OCI-LY3 (cell line): Measurements from ENCODE around the gene FGD4.

Source experiments
- H2AFZ ChIP-seq: fragments of 200-600, 300-600 bp; shearing (Covaris generic); 2 replicates; pipeline ENCODE4 v1.6.0; 2014; ENCODE audit warnings: antibody characterized with exemption, low read depth, low read length
- H3K27ac ChIP-seq: fragments of 200-600, 300-600 bp; sonication (generic); 2 replicates; pipeline ENCODE4 v1.5.1; 2014; ENCODE audit warnings: mild to moderate bottlenecking, low read length, moderate library complexity, mixed read lengths
- H3K27me3 ChIP-seq: fragments of 200-600, 300-600 bp; sonication (generic); 2 replicates; pipeline ENCODE4 v1.6.1; 2014; ENCODE audit warnings: low read depth, low read length, mixed read lengths
- H3K36me3 ChIP-seq: fragments of 200-600, 300-600 bp; sonication (generic); replicated peaks from 2 replicates; pipeline ENCODE3; 2014; ENCODE audit warnings: low read depth, low read length, mixed read lengths
- H3K4me1 ChIP-seq: fragments of 300-600, 200-600 bp; sonication (generic); 2 replicates; pipeline ENCODE4 v1.6.1; 2014; ENCODE audit warnings: low read length, mixed read lengths
- H3K4me2 ChIP-seq: fragments of 200-600, 300-600 bp; sonication (generic); 2 replicates; pipeline ENCODE4 v1.6.1; 2014; ENCODE audit warnings: low read length, mixed read lengths
- H3K4me3 ChIP-seq: fragments of 300-600, 200-600 bp; sonication (generic); 2 replicates; pipeline ENCODE4 v1.5.1; 2014; ENCODE audit warnings: antibody characterized with exemption, mild to moderate bottlenecking, low read length, moderate library complexity
- H3K79me2 ChIP-seq: fragments of 300-600, 200-600 bp; shearing (Covaris generic); 2 replicates; pipeline ENCODE4 v1.6.1; 2014; ENCODE audit warnings: mild to moderate bottlenecking, low read length, mixed read lengths
- H3K9ac ChIP-seq: fragments of 300-600, 200-600 bp; shearing (Covaris generic); 2 replicates; pipeline ENCODE4 v1.6.0; 2014; ENCODE audit warnings: mild to moderate bottlenecking, low read length, moderate library complexity
- H3K9me3 ChIP-seq: fragments of 200-600, 300-600 bp; shearing (Covaris generic); 2 replicates; pipeline ENCODE4 v1.6.1; 2014; ENCODE audit warnings: low read length, mixed read lengths; ENCODE audit not compliant: insufficient read depth
- H4K20me1 ChIP-seq: fragments of 200-600, 300-600 bp; sonication (generic); 2 replicates; pipeline ENCODE4 v1.6.1; 2016; ENCODE audit warnings: low read length, mixed read lengths; ENCODE audit not compliant: insufficient read depth
- EZH2phosphoT487 ChIP-seq: fragments of 200-600 bp; shearing (Covaris generic); IDR thresholded peaks from 2 replicates; pipeline ENCODE4 v1.6.1; 2018; ENCODE audit warnings: antibody characterized with exemption, mixed run types, low read depth
- TF ChIP-seq, protein P1 (sequence below): fragments of 200-600, 300-600 bp; sonication (generic); IDR thresholded peaks from 2 replicates; pipeline ENCODE4 v1.5.1; 2014; ENCODE audit warnings: antibody characterized with exemption, low read length, low read depth

The FGD4 gene

GRCh38 chr12:32499048-32499447 lies 99.7 kb downstream of the FGD4 start:
- no peak overlapping the region for H2AFZ ChIP-seq
- H4K20me1 ChIP-seq = no peaks in the 10 kb centered on the region
- H3K9me3 ChIP-seq = no peaks in the 10 kb centered on the region
- no peak overlapping the region for H3K27ac ChIP-seq
- TF ChIP-seq EZH2phosphoT487 = no peak
- TF ChIP-seq, protein P1, sequence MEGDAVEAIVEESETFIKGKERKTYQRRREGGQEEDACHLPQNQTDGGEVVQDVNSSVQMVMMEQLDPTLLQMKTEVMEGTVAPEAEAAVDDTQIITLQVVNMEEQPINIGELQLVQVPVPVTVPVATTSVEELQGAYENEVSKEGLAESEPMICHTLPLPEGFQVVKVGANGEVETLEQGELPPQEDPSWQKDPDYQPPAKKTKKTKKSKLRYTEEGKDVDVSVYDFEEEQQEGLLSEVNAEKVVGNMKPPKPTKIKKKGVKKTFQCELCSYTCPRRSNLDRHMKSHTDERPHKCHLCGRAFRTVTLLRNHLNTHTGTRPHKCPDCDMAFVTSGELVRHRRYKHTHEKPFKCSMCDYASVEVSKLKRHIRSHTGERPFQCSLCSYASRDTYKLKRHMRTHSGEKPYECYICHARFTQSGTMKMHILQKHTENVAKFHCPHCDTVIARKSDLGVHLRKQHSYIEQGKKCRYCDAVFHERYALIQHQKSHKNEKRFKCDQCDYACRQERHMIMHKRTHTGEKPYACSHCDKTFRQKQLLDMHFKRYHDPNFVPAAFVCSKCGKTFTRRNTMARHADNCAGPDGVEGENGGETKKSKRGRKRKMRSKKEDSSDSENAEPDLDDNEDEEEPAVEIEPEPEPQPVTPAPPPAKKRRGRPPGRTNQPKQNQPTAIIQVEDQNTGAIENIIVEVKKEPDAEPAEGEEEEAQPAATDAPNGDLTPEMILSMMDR = no peak
- no peaks in the 10 kb centered on the region for H3K36me3 ChIP-seq
- peaks cover 7% of the 10 kb centered on the region for H3K4me1 ChIP-seq
- no peak overlapping the region for H3K9ac ChIP-seq
- no peak overlapping the region for H3K4me2 ChIP-seq
- H3K4me3 ChIP-seq = no peak overlapping the region
- no peaks in the 10 kb centered on the region for H3K27me3 ChIP-seq
- no peaks in the 10 kb centered on the region for H3K79me2 ChIP-seq

- Histone ChIP-seq H3K27ac (no peak overlapping the region), H3K27me3 (no peaks in the 10 kb centered on the region), H3K9me3 (no peaks in the 10 kb centered on the region), H4K20me1 (no peaks in the 10 kb centered on the region), H3K9ac (no peak overlapping the region), H3K36me3 (no peaks in the 10 kb centered on the region), H3K4me1 (peaks cover 7% of the 10 kb centered on the region), H2AFZ (no peak overlapping the region), H3K4me3 (no peak overlapping the region), H3K4me2 (no peak overlapping the region), H3K79me2 (no peaks in the 10 kb centered on the region)
- TF ChIP-seq, protein P1 = no peak
- no peak for TF ChIP-seq EZH2phosphoT487
Measured at GRCh38 chr12:32501835-32502333, 102.5 kb downstream of the FGD4 start.

DNA sequence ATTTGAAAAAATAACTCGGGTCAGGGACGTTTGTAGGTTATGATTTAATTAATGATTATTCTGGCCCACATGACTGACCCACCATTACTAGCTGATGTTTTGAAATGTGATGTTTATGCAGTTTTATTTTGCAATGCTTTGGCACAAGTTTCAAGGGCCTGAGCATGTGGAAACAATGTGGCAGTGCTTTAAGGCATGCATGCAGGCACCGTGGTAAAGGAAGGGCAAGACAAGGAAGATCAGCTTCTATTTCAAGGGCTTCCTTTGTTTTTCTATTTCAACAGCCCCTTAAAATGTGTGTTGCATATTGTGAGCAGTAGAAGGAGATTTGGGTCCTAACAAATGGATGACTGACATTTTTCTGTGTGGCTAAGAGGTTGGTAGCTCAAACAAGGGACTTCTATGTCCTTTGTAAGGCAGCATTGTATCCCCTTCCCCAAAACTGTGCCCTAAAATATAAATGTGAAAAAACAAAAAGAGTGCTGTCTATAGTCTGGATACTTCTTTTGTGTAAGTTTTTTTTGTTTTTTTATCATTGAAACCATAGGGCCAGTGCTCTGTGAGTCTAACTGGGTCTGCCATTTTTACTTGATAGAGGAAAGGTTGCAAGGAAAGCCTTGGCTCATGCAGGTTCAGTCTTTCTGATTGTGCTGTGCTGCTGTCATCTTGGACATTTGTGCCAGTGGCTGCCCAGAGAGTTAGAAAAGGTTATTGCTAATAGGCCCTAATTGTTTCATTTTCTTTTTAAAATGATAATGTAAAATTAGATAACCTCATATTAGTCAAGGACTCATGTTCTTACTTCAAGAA lies 103.5 kb downstream of the FGD4 start:
- H3K9me3 ChIP-seq = no peaks in the 10 kb centered on the region
- H3K27me3 ChIP-seq = no peaks in the 10 kb centered on the region
- no peak overlapping the region for H2AFZ ChIP-seq
- TF ChIP-seq, protein P1 = no peak
- TF ChIP-seq EZH2phosphoT487 = no peak
- no peak overlapping the region for H3K9ac ChIP-seq
- no peaks in the 10 kb centered on the region for H4K20me1 ChIP-seq
- H3K36me3 ChIP-seq = no peaks in the 10 kb centered on the region
- H3K79me2 ChIP-seq = no peaks in the 10 kb centered on the region
- H3K4me1 ChIP-seq = peaks cover 4% of the 10 kb centered on the region
- no peak overlapping the region for H3K4me3 ChIP-seq
- no peak overlapping the region for H3K27ac ChIP-seq
- H3K4me2 ChIP-seq = no peak overlapping the region

DNA sequence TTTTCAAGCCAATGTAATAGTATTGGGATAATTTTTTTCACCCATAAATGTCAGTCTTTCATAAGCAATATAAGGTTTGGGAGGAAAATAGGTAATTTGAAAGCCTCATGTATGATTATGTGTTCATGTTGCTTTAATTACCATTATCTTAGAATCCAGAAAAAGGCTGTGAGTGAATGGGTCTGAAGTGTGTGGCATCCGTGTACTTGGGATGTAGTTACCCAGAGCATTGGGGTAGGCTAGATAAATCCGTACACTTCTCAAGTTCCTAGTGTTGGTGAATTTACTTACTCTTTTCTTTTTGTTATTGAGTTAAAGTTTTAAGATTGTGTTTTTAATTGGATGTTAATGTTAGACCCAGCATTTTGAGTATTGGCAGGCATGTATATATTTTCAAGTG lies 104.4 kb downstream of the FGD4 start:
- Histone ChIP-seq H3K27me3 (no peaks in the 10 kb centered on the region), H4K20me1 (no peaks in the 10 kb centered on the region), H3K36me3 (no peaks in the 10 kb centered on the region), H3K9me3 (no peaks in the 10 kb centered on the region), H3K79me2 (no peaks in the 10 kb centered on the region), H3K27ac (no peak overlapping the region), H3K4me3 (no peak overlapping the region), H3K4me2 (no peak overlapping the region), H2AFZ (no peak overlapping the region), H3K9ac (no peak overlapping the region), H3K4me1 (no peaks in the 10 kb centered on the region)
- TF ChIP-seq, protein P1 = no peak
- no peak for TF ChIP-seq EZH2phosphoT487
